Brain microvascular endothelial cell (primary cell): ENCODE results near the gene PDE1C.

Experiments
- DNase-seq: peaks from one replicate; pipeline ENCODE4 v3.0.0-alpha.2; 2020
- H3K27ac ChIP-seq: fragments of 250-450 bp; sonication (Bioruptor Pico); 2 replicates; pipeline ENCODE4 v1.5.1; 2020; ENCODE audit warnings: mild to moderate bottlenecking, moderate library complexity
- H3K27me3 ChIP-seq: fragments of 250-450 bp; sonication (Bioruptor Pico); replicated peaks from 2 replicates; pipeline ENCODE4 v1.5.1; 2020; ENCODE audit warnings: mild to moderate bottlenecking
- H3K36me3 ChIP-seq: fragments of 250-450 bp; sonication (Bioruptor Pico); replicated peaks from 2 replicates; pipeline ENCODE4 v1.5.1; 2020; ENCODE audit warnings: mild to moderate bottlenecking
- H3K4me3 ChIP-seq: 2 replicates; pipeline ENCODE4 v1.5.1; 2011; ENCODE audit warnings: low read depth, mild to moderate bottlenecking, control low read depth, low read length, moderate library complexity
- in situ Hi-C: cut with HindIII; loops from 2 replicates; pipeline ENCODE4 v1.10.0; 2017; ENCODE audit warnings: low sequenced_read_pairs, low pct_ligation_motif_present
- TF ChIP-seq, protein P1 (sequence below): IDR thresholded peaks from 2 replicates; pipeline ENCODE4 v1.5.1; 2011; ENCODE audit warnings: low read depth, mild to moderate bottlenecking, moderate library complexity, low read length, control low read depth, inconsistent platforms; ENCODE audit errors: missing control alignments

The PDE1C gene

DNA sequence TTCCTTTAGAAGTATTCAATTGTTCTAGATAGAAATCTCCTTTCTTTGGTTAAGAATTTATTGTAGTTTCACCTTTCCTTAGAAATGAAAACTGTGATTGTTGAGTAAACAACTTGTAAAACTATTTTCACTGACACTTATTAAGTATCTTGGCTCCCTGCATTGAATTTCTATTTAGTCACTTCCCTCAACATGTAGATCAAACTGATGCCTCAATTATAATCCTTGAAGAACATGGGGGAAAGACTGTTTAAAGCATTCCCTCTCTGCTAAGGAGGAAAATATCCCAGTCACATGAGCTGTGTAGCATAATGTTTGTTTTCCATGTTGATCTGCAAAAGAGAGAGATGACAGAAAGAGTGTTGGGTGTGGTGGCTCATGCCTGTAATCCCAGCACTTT is 99.7 kb downstream of the PDE1C start:
- H3K4me3 ChIP-seq = no peak overlapping the region
- H3K27me3 ChIP-seq = no peaks in the 10 kb centered on the region
- no peak for DNase-seq
- TF ChIP-seq, protein P1, sequence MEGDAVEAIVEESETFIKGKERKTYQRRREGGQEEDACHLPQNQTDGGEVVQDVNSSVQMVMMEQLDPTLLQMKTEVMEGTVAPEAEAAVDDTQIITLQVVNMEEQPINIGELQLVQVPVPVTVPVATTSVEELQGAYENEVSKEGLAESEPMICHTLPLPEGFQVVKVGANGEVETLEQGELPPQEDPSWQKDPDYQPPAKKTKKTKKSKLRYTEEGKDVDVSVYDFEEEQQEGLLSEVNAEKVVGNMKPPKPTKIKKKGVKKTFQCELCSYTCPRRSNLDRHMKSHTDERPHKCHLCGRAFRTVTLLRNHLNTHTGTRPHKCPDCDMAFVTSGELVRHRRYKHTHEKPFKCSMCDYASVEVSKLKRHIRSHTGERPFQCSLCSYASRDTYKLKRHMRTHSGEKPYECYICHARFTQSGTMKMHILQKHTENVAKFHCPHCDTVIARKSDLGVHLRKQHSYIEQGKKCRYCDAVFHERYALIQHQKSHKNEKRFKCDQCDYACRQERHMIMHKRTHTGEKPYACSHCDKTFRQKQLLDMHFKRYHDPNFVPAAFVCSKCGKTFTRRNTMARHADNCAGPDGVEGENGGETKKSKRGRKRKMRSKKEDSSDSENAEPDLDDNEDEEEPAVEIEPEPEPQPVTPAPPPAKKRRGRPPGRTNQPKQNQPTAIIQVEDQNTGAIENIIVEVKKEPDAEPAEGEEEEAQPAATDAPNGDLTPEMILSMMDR = no peak
- H3K36me3 ChIP-seq = no peaks in the 10 kb centered on the region
- no peak overlapping the region for H3K27ac ChIP-seq
- in situ Hi-C loops = no loop called here

DNA sequence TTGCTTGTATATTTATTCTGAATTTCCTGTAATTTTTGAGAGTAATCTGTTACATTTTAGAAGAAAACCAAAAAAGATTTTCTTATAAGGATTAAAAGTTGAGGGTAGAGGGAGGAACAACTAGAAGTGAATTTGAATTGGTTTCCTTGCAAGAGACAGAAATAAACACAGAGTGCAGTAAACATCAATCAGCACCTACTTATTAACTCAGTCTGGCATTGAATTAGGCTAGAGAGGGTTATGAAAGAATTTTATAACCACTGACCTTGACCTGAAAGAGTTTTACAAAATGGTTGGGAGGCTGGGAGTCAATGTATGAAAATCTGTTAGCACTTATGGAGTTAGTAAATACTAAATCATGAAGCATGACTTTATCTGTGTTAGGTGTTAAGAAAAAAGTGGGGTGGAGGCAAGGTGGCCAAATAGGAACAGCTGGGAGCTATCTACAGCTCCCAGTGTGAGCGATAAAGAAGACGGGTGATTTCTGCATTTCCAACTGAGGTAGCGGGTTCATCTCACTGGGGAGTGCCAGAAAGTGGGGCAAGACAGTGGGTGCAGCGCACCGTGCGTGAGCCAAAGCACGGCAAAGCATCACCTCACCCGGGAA is 106.5 kb downstream of the PDE1C start:
- no peak overlapping the region for H3K4me3 ChIP-seq
- in situ Hi-C loops = no loop called here
- H3K27me3 ChIP-seq = no peaks in the 10 kb centered on the region
- no peak overlapping the region for H3K27ac ChIP-seq
- no peak for DNase-seq
- no peaks in the 10 kb centered on the region for H3K36me3 ChIP-seq
- TF ChIP-seq, protein P1 = no peak

DNA sequence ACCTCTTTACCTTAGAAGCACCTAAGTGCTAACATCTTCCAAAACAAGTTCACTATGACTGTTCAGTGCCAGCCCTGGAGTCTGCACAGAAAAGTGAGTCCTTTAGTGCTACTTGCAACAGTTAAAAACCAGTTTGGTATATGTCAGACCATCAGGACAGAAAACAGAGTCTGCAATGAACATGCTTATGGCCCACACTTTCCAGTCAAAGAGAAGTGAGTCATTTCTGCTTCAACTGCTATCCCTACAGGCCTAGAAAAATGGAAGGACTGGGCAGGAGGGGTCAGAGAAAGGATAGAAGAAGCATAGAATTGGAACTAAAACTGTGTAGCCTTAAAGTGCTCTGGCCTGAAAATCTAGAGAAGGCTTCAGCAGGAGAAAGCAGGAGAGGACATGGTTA is 108.0 kb downstream of the PDE1C start:
- in situ Hi-C loops = no loop called here

DNA sequence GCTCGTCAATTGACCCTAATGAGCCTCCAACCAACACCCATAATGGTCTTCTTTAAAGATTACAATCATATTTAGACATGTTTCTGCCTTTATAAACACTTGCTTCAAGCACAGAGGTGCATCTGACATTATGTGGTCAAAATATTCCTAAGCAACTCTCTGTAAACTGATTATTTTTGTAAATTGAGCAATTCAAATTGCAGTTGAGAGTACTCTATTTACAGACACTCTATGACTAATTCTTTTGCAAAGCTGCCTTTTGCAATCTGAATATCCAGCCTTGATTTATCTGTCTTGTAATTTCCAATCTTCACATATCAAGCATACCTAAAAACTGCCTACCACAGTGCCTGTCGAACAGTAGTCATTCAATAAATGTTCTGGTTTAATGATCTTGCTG is 112.0 kb downstream of the PDE1C start:
- Histone ChIP-seq H3K27ac (no peak overlapping the region), H3K27me3 (no peaks in the 10 kb centered on the region), H3K4me3 (no peak overlapping the region), H3K36me3 (no peaks in the 10 kb centered on the region)
- DNase-seq = no peak
- TF ChIP-seq, protein P1 = no peak
- in situ Hi-C loops = no loop called here

More for the DNA sequence above, 108.0 kb downstream of the PDE1C start:
- Histone ChIP-seq H3K27me3 (no peaks in the 10 kb centered on the region), H3K4me3 (no peak overlapping the region), H3K27ac (no peak overlapping the region), H3K36me3 (no peaks in the 10 kb centered on the region)
- DNase-seq = no peak
- TF ChIP-seq, protein P1 = no peak

DNA sequence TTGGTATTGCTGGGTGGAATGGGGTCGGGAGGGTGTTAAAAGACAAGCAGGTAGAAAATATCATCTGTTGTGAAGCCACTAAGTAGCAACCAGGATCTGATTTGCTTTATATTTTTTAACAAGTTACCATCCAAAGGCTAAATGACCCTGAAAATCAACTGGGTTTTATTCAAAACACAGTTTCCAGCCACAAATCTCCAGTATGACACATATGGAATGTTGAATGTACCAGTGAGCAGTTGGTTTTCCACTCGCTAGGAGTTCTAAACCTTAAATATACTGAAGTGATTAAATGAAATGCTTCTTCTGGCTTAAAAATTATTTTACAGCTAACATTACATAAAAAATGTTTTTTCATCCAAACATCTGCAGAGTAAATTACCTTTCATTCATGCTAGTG is 112.5 kb downstream of the PDE1C start:
- no peak for DNase-seq
- in situ Hi-C loops = no loop called here
- no peak overlapping the region for H3K4me3 ChIP-seq
- H3K36me3 ChIP-seq = no peaks in the 10 kb centered on the region
- H3K27me3 ChIP-seq = no peaks in the 10 kb centered on the region
- TF ChIP-seq, protein P1 = no peak
- peak overlapping the region; percentile 32 for H3K27ac ChIP-seq
